Lower leg skin (tissue), 3 donors: ENCODE data around the gene MMS22L.

Experiments
- POLR2A ChIP-seq, 2 donors: fragments of 450-650 bp; IDR thresholded peaks; one replicate each; pipeline ENCODE4 v1.6.1; 2016 to 2017; ENCODE audit warnings: antibody characterized with exemption in 2 of 2, mild to moderate bottlenecking in 1 of 2, moderate library complexity in 1 of 2
- TF ChIP-seq, protein P1 (sequence below), 3 donors: fragments of 450-650 bp; IDR thresholded peaks; one replicate each; pipeline ENCODE4 v1.5.1; 2016; ENCODE audit warnings: antibody characterized with exemption in 3 of 3, mild to moderate bottlenecking in 3 of 3, moderate library complexity in 2 of 3

GRCh38 chr6:97151601-97152000 lies 131.4 kb downstream of the MMS22L start:
- TF ChIP-seq, protein P1, sequence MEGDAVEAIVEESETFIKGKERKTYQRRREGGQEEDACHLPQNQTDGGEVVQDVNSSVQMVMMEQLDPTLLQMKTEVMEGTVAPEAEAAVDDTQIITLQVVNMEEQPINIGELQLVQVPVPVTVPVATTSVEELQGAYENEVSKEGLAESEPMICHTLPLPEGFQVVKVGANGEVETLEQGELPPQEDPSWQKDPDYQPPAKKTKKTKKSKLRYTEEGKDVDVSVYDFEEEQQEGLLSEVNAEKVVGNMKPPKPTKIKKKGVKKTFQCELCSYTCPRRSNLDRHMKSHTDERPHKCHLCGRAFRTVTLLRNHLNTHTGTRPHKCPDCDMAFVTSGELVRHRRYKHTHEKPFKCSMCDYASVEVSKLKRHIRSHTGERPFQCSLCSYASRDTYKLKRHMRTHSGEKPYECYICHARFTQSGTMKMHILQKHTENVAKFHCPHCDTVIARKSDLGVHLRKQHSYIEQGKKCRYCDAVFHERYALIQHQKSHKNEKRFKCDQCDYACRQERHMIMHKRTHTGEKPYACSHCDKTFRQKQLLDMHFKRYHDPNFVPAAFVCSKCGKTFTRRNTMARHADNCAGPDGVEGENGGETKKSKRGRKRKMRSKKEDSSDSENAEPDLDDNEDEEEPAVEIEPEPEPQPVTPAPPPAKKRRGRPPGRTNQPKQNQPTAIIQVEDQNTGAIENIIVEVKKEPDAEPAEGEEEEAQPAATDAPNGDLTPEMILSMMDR (IDR thresholded peaks at IDR 0.05) = no peak
- no peak for TF ChIP-seq POLR2A (IDR thresholded peaks at IDR 0.05)
